Measurements from ENCODE around the gene TNFSF8. TPM values are rescaled to one million over a fixed set of nuclear protein-coding genes. Genes with fewer than 3 reads are reported as not detected.

Gene TNFSF8
- total and polyA plus RNA-seq, 2 of the 4 experiments (the other 2 are of a cell fraction), result not detected

- Histone ChIP-seq H2AK5ac (ENCODE audit: low read depth, low read length) (no peak overlapping the region), H3K9ac (ENCODE audit: low read depth, low read length) (no peak overlapping the region), H3K9me3 (ENCODE audit: control insufficient read depth, insufficient read depth, low read length) (no peaks in the 10 kb centered on the region), H4K91ac (ENCODE audit: insufficient read depth, low read depth, low read length) (no peak overlapping the region), H3K56ac (ENCODE audit: extremely low read depth, insufficient read depth, low read length) (no peak overlapping the region), H3K4me2 (ENCODE audit: low read depth, low read length) (no peak overlapping the region), H4K8ac (ENCODE audit: low read depth in 2 of 2, low read length in 2 of 2) (no peak overlapping the region), H2BK20ac (ENCODE audit: low read depth, low read length) (no peak overlapping the region), H2AFZ (replicated peaks; ENCODE audit: low read length, poor library complexity) (no peak overlapping the region), H4K20me1 (ENCODE audit: insufficient read depth, low read length) (no peaks in the 10 kb centered on the region), H2BK5ac (ENCODE audit: low read depth, low read length, poor library complexity, severe bottlenecking) (no peak overlapping the region), H2BK15ac (ENCODE audit: low read depth, low read length) (no peak overlapping the region), H3K79me1 (ENCODE audit: low read depth in 1 of 2, low read length in 2 of 2) (no peaks in the 10 kb centered on the region), H3K27ac (ENCODE audit: insufficient read depth, low read length) (no peak overlapping the region), H4K5ac (ENCODE audit: low read depth, low read length) (no peak overlapping the region), H2AK9ac (replicated peaks; ENCODE audit: low read depth, low read length, poor library complexity) (no peak overlapping the region), H3K9me1 (ENCODE audit: insufficient read depth, low read length) (no peaks in the 10 kb centered on the region), H3K23ac (ENCODE audit: low read depth, low read length) (no peak overlapping the region), H3K14ac (replicated peaks; ENCODE audit: low read depth, low read length) (no peak overlapping the region), H3K4ac (ENCODE audit: low read depth, low read length) (no peak overlapping the region), H3K18ac (ENCODE audit: low read depth, low read length) (no peak overlapping the region), H2BK120ac (ENCODE audit: low read depth, low read length) (no peak overlapping the region), H3K36me3 (ENCODE audit: control insufficient read depth, insufficient read depth, low read length) (no peaks in the 10 kb centered on the region), H3K4me1 (ENCODE audit: control insufficient read depth, insufficient read depth, low read length) (no peaks in the 10 kb centered on the region), H3K4me3 (ENCODE audit: insufficient read depth, low read depth, low read length) (no peak overlapping the region), H3K27me3 (ENCODE audit: control insufficient read depth, insufficient read depth, low read length) (peaks cover 13% of the 10 kb centered on the region)
- intact Hi-C loops (cut with micrococcal nuclease), result no loop called here
- no TSS peak for BruUV-seq (replicated peaks)
- DNase-seq (no peak), ATAC-seq (ENCODE audit: low read depth) (no peak)
- ChIA-PET CTCF (interaction anchor here (0.8 to 1.4 kb wide), 2 partner anchors 22 to 62 kb away, joined by 3 read pairs; no protein-coding TSS in a partner anchor), POLR2A (ENCODE audit: unreplicated experiment) (no interaction called here)
- no peak for TF ChIP-seq BHLHE40 (IDR thresholded peaks at IDR 0.05; ENCODE audit: low read depth, low read length)
- no peak for TF ChIP-seq RFX5 (IDR thresholded peaks at IDR 0.05; ENCODE audit: low read depth, low read length)
- no peak for TF ChIP-seq NFE2L2 (IDR thresholded peaks at IDR 0.05; ENCODE audit: low read depth, low read length)
- no peak for TF ChIP-seq POLR2A (IDR thresholded peaks at IDR 0.05; ENCODE audit: low read depth, low read length)
- no peak for TF ChIP-seq SMC3 (IDR thresholded peaks at IDR 0.05; ENCODE audit: low read depth, low read length)
- dilution Hi-C loops (cut with HindIII; ENCODE audit: low sequenced_read_pairs, unreplicated experiment), result no loop called here
- whole genome bisulfite sequencing, 2 experiments (ENCODE audit: extremely low coverage in 2 of 2, insufficient read length in 1 of 2), result no CpG with 5 or more reads among the region's 1 CpG
- in situ Hi-C loops (cut with MboI; ENCODE audit: low sequenced_read_pairs), result no loop called here
These were observed 38.9 kb upstream of the TNFSF8 start for GRCh38 chr9:114969269-114969668.

Measured in IMR-90 (cell line).